ENCODE data around the gene KIF16B.

GRCh38 chr20:16257021-16257420 lies 316.2 kb downstream of the KIF16B start:
- TF ChIP-seq CTCF (IDR thresholded peaks at IDR 0.05; ENCODE audit: low read depth, low read length) (no peak), EZH2phosphoT487 (IDR thresholded peaks at IDR 0.05; ENCODE audit: low read depth) (no peak)
